ENCODE results near the gene SLC1A4.
A peak's percentile ranks its signal among the peaks of the same experiment; 100 is the strongest.
"Not testable (repeated sequence)": the region's sequence is repeated elsewhere in the genome, so short reads cannot be mapped to it uniquely, and the experiment has no call there.

SLC1A4 gene

DNA sequence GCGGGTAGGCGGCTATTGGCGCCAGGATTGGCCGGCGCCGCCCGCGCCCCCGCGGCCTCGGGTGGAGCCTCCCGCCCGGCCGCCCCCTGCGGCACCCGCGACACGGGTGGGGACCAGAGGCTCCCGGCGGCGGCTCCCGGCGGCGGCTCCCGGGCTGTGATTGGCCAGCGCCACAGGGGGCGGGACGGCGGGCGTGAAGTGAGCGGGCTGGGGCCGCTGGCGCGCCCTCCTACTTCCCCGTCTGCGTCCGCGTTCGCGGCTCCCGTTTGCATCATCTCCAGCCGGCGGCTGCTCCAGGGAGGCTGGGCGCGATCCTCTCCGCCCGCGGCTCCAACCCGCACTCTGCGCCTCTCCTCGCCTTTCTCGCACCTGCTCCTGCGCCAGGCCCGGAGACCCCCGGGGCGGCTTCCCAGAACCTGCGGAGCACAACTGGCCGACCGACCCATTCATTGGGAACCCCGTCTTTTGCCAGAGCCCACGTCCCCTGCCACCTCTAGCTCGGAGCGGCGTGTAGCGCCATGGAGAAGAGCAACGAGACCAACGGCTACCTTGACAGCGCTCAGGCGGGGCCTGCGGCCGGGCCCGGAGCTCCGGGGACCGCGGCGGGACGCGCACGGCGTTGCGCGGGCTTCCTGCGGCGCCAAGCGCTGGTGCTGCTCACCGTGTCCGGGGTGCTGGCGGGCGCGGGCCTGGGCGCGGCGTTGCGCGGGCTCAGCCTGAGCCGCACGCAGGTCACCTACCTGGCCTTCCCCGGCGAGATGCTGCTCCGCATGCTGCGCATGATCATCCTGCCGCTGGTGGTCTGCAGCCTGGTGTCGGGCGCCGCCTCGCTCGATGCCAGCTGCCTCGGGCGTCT is at the start of gene SLC1A4:
SLC1A4 (plus strand) TSS at position 274 of the 856 bp plus-strand sequence; CDS start at position 519, 245 bp downstream.
- DNase-seq (ENCODE audit: low read depth in 2 of 2): peak; percentile 58 to 76

DNA sequence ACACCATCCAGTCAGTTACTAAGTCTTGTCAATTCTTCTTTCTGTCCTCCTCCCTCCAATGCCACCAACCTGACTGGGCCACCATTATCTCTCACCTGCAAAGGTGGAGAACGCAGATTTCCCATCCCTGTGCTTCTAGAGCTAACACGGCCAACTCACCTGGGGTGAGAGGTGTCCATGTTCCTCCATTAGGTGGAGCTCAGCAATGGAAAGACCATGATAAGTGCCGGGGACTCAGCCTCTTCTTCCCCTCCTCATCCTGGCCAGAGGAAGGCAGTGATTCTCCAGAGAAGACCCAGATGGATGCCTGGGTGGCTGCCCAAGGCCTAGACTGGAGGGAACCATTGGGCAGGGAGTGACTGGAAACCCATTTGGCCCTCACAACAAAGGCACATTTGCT is 48.1 kb upstream of the SLC1A4 start:
- DNase-seq (ENCODE audit: low read depth in 2 of 2): no peak

DNA sequence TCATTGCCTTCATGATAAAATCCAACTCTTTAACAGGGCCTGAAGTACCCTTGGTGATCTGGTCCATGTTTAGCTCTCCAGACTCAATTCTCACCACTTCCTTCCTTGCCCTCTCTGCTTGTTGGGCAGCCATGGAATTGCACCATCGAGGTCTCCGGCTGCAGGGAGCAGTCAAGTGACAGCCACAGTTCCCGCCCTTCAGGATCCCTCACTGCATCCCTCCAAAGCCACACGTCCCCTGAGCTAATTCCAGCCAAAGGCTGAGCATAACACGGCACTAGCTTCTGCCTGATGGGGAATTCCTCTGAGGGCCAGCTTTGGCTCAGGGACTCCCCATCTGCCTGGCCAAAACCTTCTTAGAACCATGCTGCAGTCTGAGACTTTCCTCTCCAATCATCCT is 47.4 kb upstream of the SLC1A4 start:
- no peak for DNase-seq (ENCODE audit: low read depth in 2 of 2)

DNA sequence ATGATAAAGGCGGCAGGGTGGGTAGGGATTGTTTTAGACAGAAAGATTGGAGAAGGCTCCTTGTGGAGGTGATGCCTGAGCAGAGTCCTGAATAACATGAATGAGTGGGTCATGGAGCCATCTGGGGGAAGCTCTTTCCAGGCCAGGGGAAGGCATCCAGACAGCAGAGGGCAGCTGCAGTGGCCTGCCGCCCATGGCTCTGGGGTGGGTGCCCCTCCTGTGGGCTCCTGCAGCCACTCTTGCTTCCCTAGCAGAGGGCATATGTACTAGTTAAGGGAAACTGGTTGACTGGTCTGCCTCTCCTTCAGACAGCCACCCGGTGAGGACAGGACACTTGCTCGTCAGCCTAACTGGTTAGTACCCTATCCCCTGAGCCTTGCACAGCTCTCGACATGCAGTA is 46.5 kb upstream of the SLC1A4 start:
- no peak for DNase-seq (ENCODE audit: low read depth in 2 of 2)

GRCh38 chr2:64943387-64944150 is 45.6 kb upstream of the SLC1A4 start:
- no peak for DNase-seq (ENCODE audit: low read depth in 2 of 2)

DNA sequence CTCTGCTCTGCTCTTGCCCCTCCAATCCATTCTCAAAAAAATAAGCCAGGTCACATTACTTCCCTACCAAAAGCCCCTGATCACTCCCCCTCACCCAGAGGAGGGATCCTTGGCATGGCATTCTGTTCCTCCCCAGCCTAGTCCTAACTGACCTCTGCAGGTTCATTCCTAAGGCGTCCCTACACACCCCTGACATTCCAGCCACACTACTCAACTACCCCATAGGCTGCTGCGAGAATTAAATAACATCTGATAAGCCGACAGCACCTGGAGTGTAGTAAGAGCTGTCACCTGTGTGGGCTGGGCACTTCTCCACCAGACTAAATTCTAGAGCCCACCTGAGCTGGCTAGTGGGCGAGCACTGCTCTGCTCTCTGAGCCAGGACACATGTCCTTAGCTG is 44.7 kb upstream of the SLC1A4 start:
- no peak for DNase-seq (ENCODE audit: low read depth in 2 of 2)

- peak; percentile 31 to 39 for DNase-seq (ENCODE audit: low read depth in 2 of 2)
Measured at GRCh38 chr2:64945973-64946768, 43.0 kb upstream of the SLC1A4 start.

DNA sequence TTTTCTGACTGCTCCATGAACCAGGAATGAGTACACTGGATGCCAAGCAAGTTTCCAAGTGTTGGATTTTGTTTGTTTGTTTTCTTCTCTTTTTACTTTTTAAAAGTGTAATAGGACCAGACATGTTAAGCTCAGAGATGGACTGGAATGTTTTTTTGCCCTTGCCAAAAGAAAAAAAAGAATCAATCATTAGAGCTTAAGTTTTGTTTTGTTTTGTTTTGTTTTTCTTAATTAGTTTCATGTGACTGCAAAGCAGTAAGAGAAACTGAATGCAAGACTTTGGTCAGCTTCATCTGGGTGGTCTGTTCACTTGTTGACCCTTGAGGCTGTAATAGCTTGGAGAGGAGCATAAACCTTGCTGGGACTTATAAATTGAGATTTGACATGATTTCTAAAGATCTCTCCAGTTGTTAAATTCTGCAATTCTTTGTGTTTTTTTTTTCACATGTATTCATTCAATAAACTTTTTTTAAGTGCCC is 42.4 kb upstream of the SLC1A4 start:
- DNase-seq (ENCODE audit: low read depth in 2 of 2): no peak

- DNase-seq (ENCODE audit: low read depth in 2 of 2): no peak
Measured at GRCh38 chr2:64947885-64948284, 41.3 kb upstream of the SLC1A4 start.

GRCh38 chr2:64950226-64951160 is 38.7 kb upstream of the SLC1A4 start:
- DNase-seq (ENCODE audit: low read depth in 2 of 2): no peak

GRCh38 chr2:64951306-64951953 is 37.8 kb upstream of the SLC1A4 start:
- DNase-seq (ENCODE audit: low read depth in 2 of 2): no peak

- DNase-seq (ENCODE audit: low read depth in 2 of 2): no peak
Measured at GRCh38 chr2:64952096-64952495, 37.1 kb upstream of the SLC1A4 start.

- no peak for DNase-seq (ENCODE audit: low read depth in 2 of 2)
Measured at GRCh38 chr2:64952511-64953482, 36.4 kb upstream of the SLC1A4 start.

DNA sequence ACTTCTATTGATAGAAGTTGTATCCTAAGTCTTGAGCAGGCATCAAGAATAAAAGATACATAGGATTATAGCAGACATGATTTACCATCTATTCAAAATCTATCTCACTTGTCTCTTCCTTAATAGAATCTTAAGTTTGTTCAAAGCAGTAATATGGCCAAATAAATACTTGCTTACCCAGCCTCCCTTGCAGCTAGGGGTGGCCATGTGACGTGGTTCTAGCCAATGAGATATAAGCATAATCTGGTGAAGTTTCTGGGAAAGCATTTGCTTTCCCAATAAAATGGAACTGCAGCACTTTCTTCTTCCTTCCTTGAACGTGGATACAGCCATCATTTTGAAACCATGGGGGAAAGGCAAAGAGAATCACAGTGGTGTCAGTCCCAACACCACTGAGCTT is 33.7 kb upstream of the SLC1A4 start:
- DNase-seq (ENCODE audit: low read depth in 2 of 2): no peak

DNA sequence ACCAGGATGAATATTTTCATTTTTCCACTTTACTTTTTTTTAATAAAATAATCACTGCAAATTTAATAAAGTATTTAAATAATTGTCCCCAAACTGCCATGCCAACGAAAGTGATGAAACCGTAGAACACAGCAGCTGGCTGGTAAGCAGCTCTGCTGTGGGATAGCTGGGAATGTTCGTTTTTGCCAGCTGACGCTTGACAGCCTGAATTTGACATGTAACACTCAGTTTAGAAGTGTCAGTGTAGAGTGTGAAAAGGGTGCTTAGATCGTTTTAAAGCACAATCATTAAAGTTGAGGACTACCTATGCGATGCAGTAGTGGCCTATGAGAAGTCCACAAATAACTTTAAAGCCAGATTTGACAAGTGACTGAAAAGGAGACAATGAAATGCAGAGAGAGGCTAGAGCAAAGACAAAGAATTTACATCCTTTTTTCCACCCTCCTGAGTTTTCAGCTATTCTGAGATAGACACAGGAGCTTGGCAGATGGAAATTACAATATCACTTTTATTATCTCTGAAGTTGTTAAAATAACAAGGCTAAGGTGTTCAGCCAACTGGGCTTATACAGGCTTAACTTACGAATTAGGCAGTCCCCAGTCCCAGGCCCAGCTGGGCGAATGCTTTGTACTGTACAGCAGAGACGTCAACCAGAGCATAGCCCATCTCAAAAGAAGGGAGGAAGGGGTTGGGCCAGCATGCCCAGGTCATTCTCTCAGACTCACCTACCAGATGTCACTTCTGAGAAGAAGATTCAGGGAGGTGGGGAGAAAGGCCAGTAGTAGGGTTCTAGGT is 31.9 kb upstream of the SLC1A4 start:
- no peak for DNase-seq (ENCODE audit: low read depth in 2 of 2)

- no peak for DNase-seq (ENCODE audit: low read depth in 2 of 2)
Measured at GRCh38 chr2:64958556-64958955, 30.6 kb upstream of the SLC1A4 start.

DNA sequence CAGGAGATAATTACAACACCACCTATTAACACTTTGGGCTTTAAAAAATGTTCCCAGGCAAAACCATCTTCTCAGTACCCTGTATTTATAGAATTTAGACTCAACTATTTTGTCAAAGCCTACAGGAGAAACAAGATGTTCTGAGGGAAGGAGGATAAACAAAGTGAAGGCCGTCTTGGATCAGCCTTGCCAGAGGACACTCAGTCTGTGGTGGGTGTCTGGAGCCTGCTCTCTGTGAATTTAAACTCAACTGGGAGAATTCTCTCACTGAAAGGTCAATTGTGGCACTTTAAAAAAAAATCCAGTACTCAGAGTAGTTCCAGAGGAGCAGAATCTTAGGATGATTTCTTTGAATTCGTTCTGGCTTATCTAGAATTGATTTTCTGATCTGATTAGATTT is 28.4 kb upstream of the SLC1A4 start:
- no peak for DNase-seq (ENCODE audit: low read depth in 2 of 2)

DNA sequence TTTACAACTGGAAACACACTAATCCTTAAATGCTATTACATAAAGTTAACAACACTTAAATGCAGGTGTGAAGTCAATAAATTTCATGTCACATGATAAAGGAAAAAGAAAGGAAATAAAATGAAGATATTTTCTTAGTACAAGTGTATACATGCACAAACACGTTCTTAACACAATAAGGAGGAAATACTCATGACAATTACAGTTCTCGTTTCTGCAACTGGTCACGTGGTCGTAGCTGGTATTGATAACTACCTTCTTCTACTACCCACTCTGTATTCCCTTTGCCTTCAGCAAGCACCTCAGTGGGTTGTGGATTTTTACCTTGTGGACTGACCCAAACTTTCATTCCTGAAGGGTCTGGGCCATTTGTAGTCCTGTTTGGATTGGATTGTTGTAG is 26.1 kb upstream of the SLC1A4 start:
- DNase-seq (ENCODE audit: low read depth in 2 of 2): not testable (repeated sequence)

All from stimulated activated CD8-positive, alpha-beta memory T cell treated with anti-CD3 and anti-CD28 coated beads, Interleukin-15, amount 100 ng/mL, for 4 hours (primary cell).